ENCODE results near the gene FOXL3.
"Not testable (repeated sequence)": the region's sequence is repeated elsewhere in the genome, so short reads cannot be mapped to it uniquely, and the experiment has no call there.

Gene FOXL3

DNA sequence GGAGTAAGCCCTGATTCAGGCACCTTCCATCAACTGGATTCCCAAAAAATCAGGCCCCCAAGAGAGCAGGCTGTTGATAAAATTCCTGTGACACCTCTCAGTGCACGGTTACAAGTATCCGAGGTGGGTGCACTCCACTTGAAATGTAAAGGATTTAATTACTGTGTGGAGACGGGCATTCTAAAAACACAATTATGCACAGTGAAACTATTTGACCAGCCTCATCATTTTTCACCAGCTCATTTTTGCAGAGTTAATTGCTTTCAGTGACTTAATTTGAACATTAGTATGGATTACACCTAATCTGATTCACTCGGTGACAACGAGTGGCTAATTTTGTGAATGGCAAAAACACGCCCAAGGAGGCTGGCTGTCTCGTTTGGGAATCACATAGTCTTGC is 2.3 kb downstream of the FOXL3 start:
- DNase-seq, result no peak

- no peak for DNase-seq
These were observed 2.9 kb downstream of the FOXL3 start for GRCh38 chr7:292826-293225.

DNA sequence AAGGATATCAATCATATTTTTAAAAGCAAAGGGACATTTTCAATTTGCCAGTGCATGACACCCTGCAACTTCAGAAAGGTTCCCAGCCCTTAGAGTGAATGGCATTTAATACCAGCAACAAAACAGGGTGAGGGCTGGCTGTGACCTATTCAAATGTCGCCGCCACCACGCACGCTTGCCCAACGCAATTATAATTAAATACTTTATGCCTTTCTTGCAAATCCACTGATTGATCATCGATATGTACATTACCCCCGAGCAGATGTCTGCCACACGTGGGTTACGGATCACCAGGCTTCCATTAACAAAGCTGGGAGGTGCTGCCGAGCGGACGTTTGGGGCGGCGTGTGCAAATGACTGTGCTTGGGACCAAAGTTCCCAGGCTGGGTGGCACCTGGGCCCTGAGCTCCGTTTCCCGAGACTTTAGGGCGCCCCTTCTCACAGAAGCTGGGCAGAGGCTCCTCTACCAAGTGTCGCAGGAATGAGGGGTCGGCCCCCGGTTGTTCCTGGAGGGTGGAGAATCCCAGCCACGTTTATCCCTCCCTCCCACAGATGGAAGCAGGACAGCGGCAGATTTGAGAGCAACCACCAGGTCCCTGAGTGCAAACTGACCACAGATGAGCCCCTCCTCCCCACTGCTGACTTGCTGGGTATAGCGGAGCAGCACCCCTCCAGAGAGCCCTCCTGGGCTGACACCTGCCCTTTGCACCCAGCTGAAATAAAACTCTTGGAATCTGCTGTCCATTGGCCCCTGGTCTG is 3.9 kb downstream of the FOXL3 start:
- no peak for DNase-seq

DNA sequence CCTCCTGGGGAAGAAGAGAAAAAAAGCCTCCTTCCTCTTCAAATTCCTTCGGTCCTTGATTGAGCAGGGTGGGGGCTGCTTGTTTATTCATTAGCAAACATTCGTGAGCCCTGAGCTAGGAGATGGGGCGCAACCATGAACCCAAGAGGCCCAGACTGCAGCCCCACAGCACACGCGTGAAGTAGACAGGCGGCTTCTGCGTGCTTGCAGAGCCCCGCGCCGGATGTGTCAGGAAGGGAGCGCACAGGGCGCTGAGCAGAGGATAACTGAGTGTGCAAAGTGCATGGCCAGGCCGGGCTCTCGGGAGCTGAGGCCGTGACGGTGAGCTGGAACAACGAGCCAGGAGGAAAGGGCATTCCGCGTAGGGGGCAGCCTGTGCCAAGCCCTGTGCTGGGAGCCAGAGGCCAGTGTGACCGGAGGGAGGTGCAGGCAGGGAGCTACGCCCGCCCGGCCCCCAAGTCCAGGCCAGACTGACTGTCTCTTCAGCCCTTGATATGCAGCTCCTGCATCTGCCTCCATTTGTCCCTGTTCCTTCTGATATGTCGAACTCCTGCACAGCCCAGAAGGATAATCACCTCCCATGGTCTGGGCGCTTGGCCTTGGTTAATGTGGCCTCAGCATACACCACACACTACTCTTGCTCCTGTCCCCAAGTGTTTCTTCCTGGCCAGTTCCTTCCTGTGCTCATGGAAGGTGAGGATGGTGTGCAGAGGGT is 4.6 kb downstream of the FOXL3 start:
- DNase-seq, result no peak

DNA sequence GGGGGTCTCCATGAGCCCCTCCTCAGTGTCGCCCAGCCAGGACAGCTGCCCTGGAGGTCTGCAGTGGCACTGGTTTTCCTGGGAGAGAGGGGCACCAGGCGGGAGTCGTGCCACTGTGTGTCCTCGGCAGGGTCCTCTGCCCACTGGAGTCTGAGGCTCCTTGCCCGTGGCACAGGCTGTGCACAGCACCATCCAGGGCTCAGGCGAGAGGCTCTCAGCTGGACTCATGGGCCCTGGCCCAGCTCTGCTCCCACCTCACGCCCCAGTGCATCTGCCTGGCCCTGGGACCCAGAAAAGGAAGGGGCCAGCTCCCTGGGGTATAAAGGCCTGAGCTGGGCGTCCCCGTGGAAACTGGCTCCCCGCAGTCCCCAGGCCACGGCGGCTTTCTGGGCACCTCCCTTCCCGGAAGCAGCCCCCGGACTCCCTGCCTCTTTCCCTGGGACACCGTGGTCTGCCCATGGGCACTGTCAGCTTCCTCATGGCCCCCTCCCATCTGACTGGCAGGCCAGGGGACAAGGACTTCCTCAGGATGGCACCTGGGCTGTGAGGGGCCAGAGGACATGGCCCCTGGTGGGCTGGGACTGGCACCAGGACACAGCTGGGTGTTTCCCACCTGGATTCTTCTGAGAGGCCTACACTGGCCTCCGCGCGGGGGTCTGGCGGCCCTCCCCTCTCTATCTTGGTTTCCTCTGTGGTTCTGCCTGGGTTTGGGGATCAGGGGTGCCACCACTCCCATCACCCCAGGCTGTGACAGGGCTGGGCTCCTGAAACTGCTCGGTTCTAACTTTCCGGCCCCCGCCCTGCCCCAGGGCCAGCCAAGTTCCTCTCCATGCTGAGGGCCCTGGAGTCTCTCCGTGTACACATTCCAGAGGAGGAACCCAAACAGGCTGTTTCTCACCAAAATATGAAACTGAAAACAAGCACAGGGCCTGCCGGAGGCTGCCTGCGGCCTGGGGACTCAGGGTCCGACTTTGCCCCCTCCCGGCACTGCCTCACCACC is 5.5 kb downstream of the FOXL3 start:
- no peak for DNase-seq

GRCh38 chr7:296373-296945 is 6.5 kb downstream of the FOXL3 start:
- no peak for DNase-seq

DNA sequence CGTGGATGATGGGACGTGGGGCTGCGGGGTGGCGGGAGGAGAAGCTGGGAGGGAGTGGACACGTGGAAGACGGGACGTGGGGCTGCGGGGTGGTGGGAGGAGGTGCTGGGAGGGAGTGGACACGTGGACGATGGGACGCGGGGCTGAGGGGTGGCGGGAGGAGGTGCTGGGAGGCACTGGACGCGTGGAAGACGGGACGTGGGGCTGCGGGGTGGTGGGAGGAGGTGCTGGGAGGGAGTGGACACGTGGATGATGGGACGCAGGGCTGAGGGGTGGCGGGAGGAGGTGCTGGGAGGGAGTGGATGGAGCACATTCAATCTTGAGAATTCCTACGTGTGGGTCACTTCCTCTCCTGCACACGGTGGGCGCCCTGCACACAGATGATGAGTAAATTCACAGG is 7.2 kb downstream of the FOXL3 start:
- DNase-seq, result not testable (repeated sequence)

GRCh38 chr7:297611-298374 is 7.8 kb downstream of the FOXL3 start:
- no peak for DNase-seq

- DNase-seq, result no peak
These were observed 8.4 kb downstream of the FOXL3 start for GRCh38 chr7:298375-298702.

- DNase-seq, result no peak
These were observed 8.8 kb downstream of the FOXL3 start for GRCh38 chr7:298743-299142.

DNA sequence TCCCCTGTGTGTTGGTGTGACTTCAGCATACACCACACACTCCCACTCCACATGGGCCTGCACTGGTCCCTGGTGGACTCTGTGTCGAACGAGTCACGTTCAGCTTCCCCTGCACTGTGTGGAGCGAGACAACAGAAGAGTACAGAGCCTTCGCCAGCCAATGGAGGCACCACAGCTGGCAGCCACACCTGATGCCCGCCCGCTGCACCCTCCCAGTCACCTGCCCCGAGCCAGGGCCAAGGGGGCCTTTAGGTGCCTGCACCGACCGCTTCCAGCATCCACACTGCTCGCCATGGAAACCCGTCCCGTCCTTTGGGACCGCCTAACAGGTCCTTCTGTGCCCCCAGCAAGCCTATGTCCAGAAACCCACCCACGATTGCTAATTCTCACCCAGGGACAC is 9.2 kb downstream of the FOXL3 start:
- no peak for DNase-seq

DNA sequence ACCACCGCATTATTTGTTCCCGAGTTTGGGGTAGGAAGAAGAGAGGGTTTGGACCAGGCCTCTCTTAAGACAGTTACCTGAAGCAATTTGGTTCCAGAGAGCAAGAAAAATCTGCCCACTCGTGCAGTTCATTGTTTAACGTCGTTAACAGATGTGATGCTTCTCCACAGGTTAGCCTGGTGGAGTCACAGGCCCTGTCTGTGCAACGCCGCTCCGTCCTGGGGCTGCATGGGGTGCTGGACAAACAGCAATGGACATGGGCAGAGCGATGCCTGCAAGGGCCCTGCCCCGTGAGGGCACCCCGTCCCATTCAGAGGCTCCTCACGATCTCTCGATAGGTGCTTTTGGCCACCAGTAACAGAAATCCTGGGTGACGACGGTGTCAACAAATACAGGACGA is 9.7 kb downstream of the FOXL3 start:
- DNase-seq, result no peak

DNA sequence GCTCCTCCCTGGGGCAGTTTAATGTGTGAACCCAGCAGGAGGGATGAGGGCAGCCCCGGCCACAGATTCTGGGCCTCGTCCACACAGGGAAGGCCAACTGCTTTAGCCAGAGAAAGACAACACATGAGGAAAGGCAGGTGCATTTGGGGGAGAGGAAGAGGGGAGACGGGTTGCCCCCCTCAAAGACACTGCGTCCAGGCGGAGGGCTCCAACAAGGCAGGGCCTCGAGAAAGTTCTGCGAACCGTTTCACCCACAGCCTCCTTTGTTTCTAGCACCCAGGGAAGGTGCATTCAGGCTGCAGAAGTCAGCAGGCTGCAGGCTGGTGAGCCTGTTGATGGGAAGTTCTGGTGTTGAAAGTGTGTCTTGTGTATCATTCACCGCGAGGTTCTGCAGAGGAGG is 10.1 kb downstream of the FOXL3 start:
- no peak for DNase-seq

GRCh38 chr7:300546-301290 is 10.7 kb downstream of the FOXL3 start:
- no peak for DNase-seq

GRCh38 chr7:301291-302053 is 11.5 kb downstream of the FOXL3 start:
- DNase-seq, result no peak

DNA sequence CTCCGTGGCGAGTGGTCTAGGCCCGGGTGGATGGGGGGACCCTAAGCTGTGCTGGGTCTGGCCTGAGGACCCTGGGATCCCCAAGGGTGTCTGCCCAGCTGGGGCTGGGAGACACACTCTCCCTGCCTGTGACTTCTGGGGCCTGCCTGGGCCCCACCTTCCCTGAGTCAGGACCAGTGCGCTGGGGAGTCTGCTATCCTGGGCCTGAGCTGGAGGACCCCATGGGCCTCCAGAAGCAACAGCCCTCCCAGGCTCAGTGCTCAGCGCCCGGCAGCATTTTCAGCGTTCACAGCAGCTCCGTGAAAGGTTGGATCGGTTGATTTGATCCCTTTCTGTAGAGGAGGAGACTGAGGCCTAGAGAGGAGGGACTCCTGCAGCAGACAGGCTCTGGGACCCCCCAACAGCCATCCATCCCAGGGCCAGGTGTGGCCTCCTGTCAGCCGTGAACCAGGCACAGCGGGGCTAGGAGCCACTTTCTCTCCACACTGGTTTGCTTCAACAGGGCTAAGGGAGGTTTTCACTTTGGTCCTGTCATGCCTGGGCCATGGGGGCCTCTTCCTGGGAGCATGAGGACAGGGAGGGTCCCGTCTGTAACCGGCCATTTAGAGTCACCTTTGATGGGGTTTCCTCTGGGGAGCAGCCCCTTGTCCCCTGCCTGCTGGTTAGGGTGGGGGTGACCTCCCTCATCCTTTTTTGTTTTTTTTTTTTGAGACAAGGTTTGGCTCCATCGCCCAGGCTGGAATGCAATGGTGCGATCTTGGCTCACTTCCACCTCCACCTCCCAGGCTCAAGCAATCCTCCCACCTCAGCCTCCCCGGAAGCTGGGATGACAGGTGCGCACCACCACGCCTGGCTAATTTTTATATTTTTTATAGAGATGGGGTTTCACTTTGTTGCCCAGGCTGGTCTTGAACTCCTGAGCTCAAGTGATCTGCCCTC is 12.4 kb downstream of the FOXL3 start:
- DNase-seq, result no peak

- no peak for DNase-seq
These were observed 13.5 kb downstream of the FOXL3 start for GRCh38 chr7:303425-303824.

GRCh38 chr7:303884-304573 is 14.1 kb downstream of the FOXL3 start:
- no peak for DNase-seq

Data from cerebellar nuclear complex (tissue), 1 donor.